CD14-positive monocyte (primary cell): ENCODE data around the gene HCN4. TPM values are rescaled to one million over a fixed set of nuclear protein-coding genes. Genes with fewer than 3 reads are reported as not detected.

Source experiments
- DNase-seq, 3 donors: peaks; one replicate each; pipeline ENCODE4 v3.0.0-alpha.2; 2011 to 2022
- H2AFZ ChIP-seq: 2 replicates; pipeline ENCODE4 v1.6.0; 2012; ENCODE audit warnings: mild to moderate bottlenecking, low read depth, low read length, inconsistent platforms; ENCODE audit not compliant: insufficient read depth, poor library complexity, severe bottlenecking
- H3K27ac ChIP-seq, 2 donors: 1 replicate in 1 of 2; 2 replicates in 1 of 2; pipeline ENCODE4 v1.5.1; 2012 to 2013; ENCODE audit warnings: low read length in 2 of 2, control low read depth in 1 of 2, inconsistent platforms in 1 of 2, low read depth in 1 of 2, mild to moderate bottlenecking in 1 of 2
- H3K27me3 ChIP-seq, 2 donors: one replicate each; pipeline versions ENCODE4 v1.6.0 to v1.6.1; 2011 to 2013; ENCODE audit warnings: low read length in 2 of 2; ENCODE audit not compliant: control insufficient read depth in 2 of 2, insufficient read depth in 2 of 2
- H3K36me3 ChIP-seq, 2 donors: replicated peaks in 1 of 2; 1 replicate in 1 of 2; 2 replicates in 1 of 2; pipeline versions ENCODE4 v1.5.1 to v1.6.1; 2012 to 2013; ENCODE audit warnings: low read length in 2 of 2, control low read depth in 1 of 2, inconsistent platforms in 1 of 2, mild to moderate bottlenecking in 1 of 2; ENCODE audit not compliant: insufficient read depth in 2 of 2, control insufficient read depth in 1 of 2
- H3K4me1 ChIP-seq, 2 donors: 1 replicate in 1 of 2; 2 replicates in 1 of 2; pipeline versions ENCODE4 v1.5.1 to v1.6.1; 2012 to 2013; ENCODE audit warnings: low read length in 2 of 2, control low read depth in 1 of 2, inconsistent platforms in 1 of 2, mild to moderate bottlenecking in 1 of 2, moderate library complexity in 1 of 2; ENCODE audit not compliant: insufficient read depth in 2 of 2, control insufficient read depth in 1 of 2
- H3K4me2 ChIP-seq: replicated peaks from 2 replicates; pipeline ENCODE3; 2012; ENCODE audit warnings: low read length, moderate library complexity, mild to moderate bottlenecking; ENCODE audit not compliant: poor library complexity, severe bottlenecking; ENCODE audit errors: extremely low read depth
- H3K4me3 ChIP-seq, 3 experiments: fragments of 200-600 bp in 1 of 3; sonication (generic) in 1 of 3; replicated peaks in 1 of 3; 1 replicate in 2 of 3; 2 replicates in 1 of 3; pipeline ENCODE4 v1.5.1; 2011 to 2013; ENCODE audit warnings: low read length in 3 of 3, mild to moderate bottlenecking in 3 of 3, control low read depth in 2 of 3, low read depth in 2 of 3, inconsistent platforms in 1 of 3, moderate library complexity in 1 of 3
- H3K79me2 ChIP-seq: 2 replicates; pipeline ENCODE4 v1.6.0; 2012; ENCODE audit warnings: mild to moderate bottlenecking, control low read depth, inconsistent platforms, low read length, moderate library complexity; ENCODE audit not compliant: insufficient read depth
- H3K9ac ChIP-seq: 2 replicates; pipeline ENCODE4 v1.6.0; 2017; ENCODE audit warnings: low read length, mild to moderate bottlenecking; ENCODE audit not compliant: insufficient read depth, poor library complexity, severe bottlenecking
- H3K9me3 ChIP-seq, 2 donors: replicated peaks in 1 of 2; 1 replicate in 1 of 2; 2 replicates in 1 of 2; pipeline versions ENCODE4 v1.5.1 to v1.6.1; 2012 to 2013; ENCODE audit warnings: low read length in 2 of 2, control low read depth in 1 of 2; ENCODE audit not compliant: control insufficient read depth in 1 of 2, insufficient read depth in 1 of 2
- H4K20me1 ChIP-seq: 2 replicates; pipeline ENCODE4 v1.6.0; 2012; ENCODE audit warnings: mild to moderate bottlenecking, low read length, control low read depth, moderate library complexity; ENCODE audit not compliant: insufficient read depth
- H3K27ac Mint-ChIP-seq, 7 donors: one replicate each; pipeline ENCODE4 v1.8.0; 2020; ENCODE audit warnings: mild to moderate bottlenecking in 7 of 7, mixed read lengths in 7 of 7, moderate library complexity in 6 of 7, inconsistent platforms in 2 of 7
- H3K27me3 Mint-ChIP-seq, 3 donors: one replicate each; pipeline ENCODE4 v1.8.0; 2021 to 2022; ENCODE audit warnings: low read depth in 3 of 3, mild to moderate bottlenecking in 3 of 3, mixed read lengths in 3 of 3, moderate library complexity in 3 of 3, inconsistent platforms in 1 of 3
- H3K36me3 Mint-ChIP-seq, 2 donors: one replicate each; pipeline ENCODE4 v1.8.0; 2020; ENCODE audit warnings: mixed read lengths in 2 of 2, inconsistent platforms in 1 of 2, mild to moderate bottlenecking in 1 of 2
- H3K4me1 Mint-ChIP-seq: one replicate; pipeline ENCODE4 v1.8.0; 2020; ENCODE audit warnings: mild to moderate bottlenecking, mixed read lengths
- H3K4me3 Mint-ChIP-seq, 2 donors: one replicate each; pipeline ENCODE4 v1.8.0; 2020; ENCODE audit warnings: mild to moderate bottlenecking in 2 of 2, mixed read lengths in 2 of 2, moderate library complexity in 1 of 2
- H3K9me3 Mint-ChIP-seq, 7 donors: one replicate each; pipeline ENCODE4 v1.8.0; 2020 to 2022; ENCODE audit warnings: mixed read lengths in 7 of 7, mild to moderate bottlenecking in 6 of 7, moderate library complexity in 6 of 7, inconsistent platforms in 2 of 7
- CTCF ChIP-seq: fragments of 200-600 bp; IDR thresholded peaks from one replicate; pipeline ENCODE4 v1.8.0; 2022; ENCODE audit warnings: antibody characterized with exemption, mild to moderate bottlenecking
- WGBS: methylation state at CpG from one replicate; pipeline ENCODE4 v1.1.5; 2013; ENCODE audit warnings: missing lambda C conversion rate; ENCODE audit not compliant: insufficient coverage; 5-methylcytosine and 5-hydroxymethylcytosine counted together
- intact Hi-C, 2 donors: fragments of 100-400 bp; cut with micrococcal nuclease; formaldehyde crosslinking; loops; one replicate each; pipeline versions ENCODE4 v1.15.0 to v1.15.1; 2023
- polyA plus RNA-seq, 3 donors: library from polyadenylated mRNA; depleted of rRNA in 1 of 3; unstranded in 2 of 3; stranded (reverse) in 1 of 3; fragments of 300-500 nt in 2 of 3; fragments of >200 nt in 1 of 3; fragmentation: Illumina TruSeq in 2 of 3; gene quantifications; 1 replicate in 2 of 3; 2 replicates in 1 of 3; pipeline ENCODE4 v1.2.3, GENCODE V29; 2012 to 2021

The HCN4 gene
- polyA plus RNA-seq, 3 donors: not detected

DNA sequence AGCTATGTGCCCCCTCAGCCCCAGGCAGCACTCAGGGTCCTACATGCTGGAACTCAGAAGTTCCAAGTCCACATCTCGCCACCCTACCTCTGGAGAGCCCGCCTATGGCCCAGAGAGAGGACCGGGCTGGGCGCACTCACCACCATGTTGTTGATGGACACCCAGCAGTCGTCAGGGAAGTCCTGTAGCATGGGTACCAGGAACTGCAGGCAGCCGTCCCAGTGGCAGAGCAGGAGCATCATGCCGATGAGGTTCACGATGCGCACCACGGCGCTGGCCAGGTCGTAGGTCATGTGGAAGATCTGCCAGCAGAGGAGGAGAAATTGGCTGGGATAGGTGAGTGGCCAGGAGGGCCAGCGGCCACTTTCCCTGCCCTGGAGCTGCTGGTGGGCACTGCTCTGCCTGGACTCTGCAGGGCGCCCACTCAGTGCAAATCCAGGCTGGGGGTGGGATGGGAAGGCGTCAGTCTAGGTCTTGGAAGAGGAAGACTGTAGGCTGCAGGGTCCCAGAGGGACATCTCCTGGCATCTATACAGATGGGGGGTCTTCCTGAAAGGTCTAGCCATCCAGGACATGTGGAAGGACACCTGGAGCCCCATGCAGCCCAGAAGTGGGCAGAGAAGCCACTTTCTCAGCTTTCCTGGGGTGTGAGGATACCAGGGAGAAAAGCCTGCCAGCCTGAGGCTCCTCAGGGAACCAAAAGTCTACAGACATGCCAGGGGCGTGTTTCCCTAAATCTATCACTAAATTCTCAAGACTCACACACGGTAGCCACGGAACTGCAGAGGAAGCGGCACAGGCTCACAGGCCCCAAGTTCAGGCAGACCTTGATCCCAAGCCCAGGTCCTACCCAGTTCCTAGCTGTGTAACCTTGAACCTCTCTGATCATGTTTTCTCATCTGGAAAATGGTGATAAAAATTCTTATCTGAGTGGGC, 36.5 kb downstream of the HCN4 start:
- intact Hi-C loops: no loop called here
- no peak overlapping the region for H3K27ac ChIP-seq

DNA sequence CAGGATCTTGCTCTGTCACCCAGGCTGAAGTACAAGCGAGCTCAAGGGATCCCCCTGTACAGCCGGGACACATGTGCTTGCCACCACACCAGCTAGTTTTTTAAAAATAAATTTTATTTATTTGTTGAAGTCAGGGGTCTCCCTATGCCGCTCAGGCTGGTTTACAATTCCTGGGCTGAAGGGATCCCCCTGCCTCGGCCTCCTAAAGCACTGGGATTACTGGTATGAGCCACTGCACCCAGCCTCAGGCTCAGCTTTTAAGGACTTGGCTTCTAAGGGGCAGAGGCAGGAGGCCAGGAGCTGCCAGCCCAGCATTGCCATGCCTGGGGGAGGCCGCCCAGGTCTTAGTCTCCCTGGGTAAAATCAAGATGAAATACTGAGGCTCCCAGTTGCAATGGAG, 37.3 kb downstream of the HCN4 start:
- H3K27me3 Mint-ChIP-seq: peaks cover 13 to 17% (median 15%) of the 10 kb centered on the region in 3 donors
- peaks cover 0 to under 1% of the 10 kb centered on the region in 2 donors for H3K27me3 ChIP-seq
- DNase-seq: no peak
- intact Hi-C loops: no loop called here
- no peaks in the 10 kb centered on the region for H3K4me1 Mint-ChIP-seq
- no peaks in the 10 kb centered on the region for H3K36me3 ChIP-seq
- H3K27ac ChIP-seq: no peak overlapping the region
- no peaks in the 10 kb centered on the region for H4K20me1 ChIP-seq
- H3K4me2 ChIP-seq: no peak overlapping the region
- WGBS: 100% methylated on average over 1 of the region's 5 CpGs
- H3K4me1 ChIP-seq: no peaks in the 10 kb centered on the region
- no peak overlapping the region for H3K4me3 ChIP-seq
- H3K79me2 ChIP-seq: no peaks in the 10 kb centered on the region
- no peak overlapping the region for H3K27ac Mint-ChIP-seq
- H3K9ac ChIP-seq: no peak overlapping the region
- no peak overlapping the region for H3K4me3 Mint-ChIP-seq
- no peaks in the 10 kb centered on the region for H3K36me3 Mint-ChIP-seq
- H3K9me3 ChIP-seq: no peaks in the 10 kb centered on the region
- TF ChIP-seq CTCF: no peak
- no peak overlapping the region for H2AFZ ChIP-seq
- H3K9me3 Mint-ChIP-seq: peaks cover 0 to 2% (median 0%) of the 10 kb centered on the region in 7 donors

More for the DNA sequence above, 36.5 kb downstream of the HCN4 start:
- WGBS: 92% methylated on average over 18 of the region's 19 CpGs
- TF ChIP-seq CTCF: no peak
- no peak overlapping the region for H3K9ac ChIP-seq
- H3K36me3 Mint-ChIP-seq: no peaks in the 10 kb centered on the region
- H3K4me1 Mint-ChIP-seq: no peaks in the 10 kb centered on the region
- no peak overlapping the region for H2AFZ ChIP-seq
- H3K36me3 ChIP-seq: no peaks in the 10 kb centered on the region
- peaks cover 0 to 1% (median 0%) of the 10 kb centered on the region in 7 donors for H3K9me3 Mint-ChIP-seq
- no peak overlapping the region for H3K4me3 Mint-ChIP-seq
- H3K4me2 ChIP-seq: no peak overlapping the region
- no peaks in the 10 kb centered on the region for H4K20me1 ChIP-seq
- no peaks in the 10 kb centered on the region for H3K79me2 ChIP-seq
- peaks cover 11 to 17% (median 15%) of the 10 kb centered on the region in 3 donors for H3K27me3 Mint-ChIP-seq
- H3K4me3 ChIP-seq: no peak overlapping the region
- H3K27ac Mint-ChIP-seq: peak overlapping the region in 2 of 7 donors; percentile 55 to 73
- no peaks in the 10 kb centered on the region for H3K27me3 ChIP-seq
- H3K9me3 ChIP-seq: no peaks in the 10 kb centered on the region
- H3K4me1 ChIP-seq: no peaks in the 10 kb centered on the region
- DNase-seq: no peak
